K562 (cell line): ENCODE results near the gene THADA. TPM values are rescaled to one million over a fixed set of nuclear protein-coding genes. Genes with fewer than 3 reads are reported as not detected.

Experiments
- CXXC5 ChIP-seq: fragments of 250-450 bp; sonication (Bioruptor Pico); IDR thresholded peaks from 2 replicates; pipeline ENCODE4 v1.8.0; 2022; ENCODE audit warnings: inconsistent platforms, mild to moderate bottlenecking, moderate library complexity
- DACH1 ChIP-seq: fragments of 450-650 bp; IDR thresholded peaks from 2 replicates; pipeline ENCODE4 v1.6.1; 2018; ENCODE audit not compliant: partially characterized antibody
- ELK1 ChIP-seq: sonication (generic); formaldehyde crosslinking; IDR thresholded peaks from 2 replicates; pipeline ENCODE4 v1.8.1; 2022; ENCODE audit warnings: missing genetic modification reagents
- HDGF ChIP-seq: fragments of 450-650 bp; IDR thresholded peaks from 2 replicates; pipeline ENCODE4 v1.6.1; 2016
- HIVEP1 ChIP-seq: fragments of 250-450 bp; sonication (Bioruptor Pico); IDR thresholded peaks from 2 replicates; pipeline ENCODE4 v1.4.0; 2020; ENCODE audit warnings: mild to moderate bottlenecking
- JUN ChIP-seq, 2 experiments: sonication (generic) in 1 of 2; formaldehyde crosslinking in 1 of 2; IDR thresholded peaks; 2 replicates each; pipeline versions ENCODE4 v1.6.1 to v1.8.0; 2012 to 2022; ENCODE audit warnings: borderline replicate concordance in 2 of 2, mild to moderate bottlenecking in 2 of 2, improper control_type of control experiment in 1 of 2, low read depth in 1 of 2, low read length in 1 of 2, missing genetic modification reagents in 1 of 2
- MAFF ChIP-seq: IDR thresholded peaks from 2 replicates; pipeline ENCODE4 v1.6.1; 2012; ENCODE audit warnings: low read length, improper control_type of control experiment
- MYC ChIP-seq, 2 experiments: fragments of 250-450 bp in 1 of 2; sonication (Bioruptor Pico) in 1 of 2; IDR thresholded peaks; 2 replicates each; pipeline versions ENCODE4 v1.5.1 to v1.6.1; 2012 to 2021; ENCODE audit warnings: low read depth in 2 of 2, borderline replicate concordance in 1 of 2, improper control_type of control experiment in 1 of 2, low read length in 1 of 2, mild to moderate bottlenecking in 1 of 2, moderate library complexity in 1 of 2
- NFE2 ChIP-seq: IDR thresholded peaks from 2 replicates; pipeline ENCODE4 v1.6.1; 2014; ENCODE audit warnings: antibody characterized with exemption, low read depth
- NFE2L1 ChIP-seq: fragments of 450-650 bp; IDR thresholded peaks from 2 replicates; pipeline ENCODE4 v1.6.1; 2016; ENCODE audit warnings: missing genetic modification characterization, low read depth, mild to moderate bottlenecking, missing compliant biosample characterization, moderate library complexity, borderline replicate concordance
- NR2C2 ChIP-seq, 2 experiments: fragments of 200-800 bp in 1 of 2; sonication (Bioruptor generic) in 1 of 2; sonication (generic) in 1 of 2; formaldehyde crosslinking in 1 of 2; IDR thresholded peaks; 2 replicates each; pipeline versions ENCODE4 v1.6.1 to v1.8.0; 2016 to 2022; ENCODE audit warnings: mild to moderate bottlenecking in 1 of 2, missing compliant biosample characterization in 1 of 2, missing genetic modification characterization in 1 of 2, missing genetic modification reagents in 1 of 2
- PHB ChIP-seq: fragments of 250-450 bp; sonication (Bioruptor Pico); IDR thresholded peaks from 2 replicates; pipeline ENCODE4 v1.5.0; 2021
- POLR2H ChIP-seq: IDR thresholded peaks from 2 replicates; pipeline ENCODE4 v1.6.1; 2016; ENCODE audit warnings: missing genetic modification characterization, low read depth, mild to moderate bottlenecking, control low read depth, missing compliant biosample characterization, moderate library complexity
- SOX6 ChIP-seq: fragments of 450-650 bp; IDR thresholded peaks from 2 replicates; pipeline ENCODE4 v1.6.1; 2014; ENCODE audit warnings: mild to moderate bottlenecking
- TEAD4 ChIP-seq, 2 experiments: sonication (generic) in 1 of 2; formaldehyde crosslinking in 1 of 2; IDR thresholded peaks; 2 replicates each; pipeline versions ENCODE4 v1.6.1 to v1.8.0; 2012 to 2022; ENCODE audit warnings: borderline replicate concordance in 1 of 2, inconsistent platforms in 1 of 2, low read length in 1 of 2, mild to moderate bottlenecking in 1 of 2, missing genetic modification reagents in 1 of 2
- TRIM24 ChIP-seq, 2 experiments: fragments of 450-650 bp; IDR thresholded peaks; 2 replicates each; pipeline ENCODE4 v1.6.1; 2016
- ZNF239 ChIP-seq: fragments of 250-450 bp; sonication (Bioruptor Pico); IDR thresholded peaks from 2 replicates; pipeline ENCODE4 v1.4.0; 2020; ENCODE audit warnings: mild to moderate bottlenecking
- ZNF3 ChIP-seq: fragments of 250-450 bp; sonication (Bioruptor Pico); IDR thresholded peaks from 2 replicates; pipeline ENCODE4 v1.5.0; 2021; ENCODE audit warnings: mild to moderate bottlenecking, moderate library complexity
- polyA plus RNA-seq, 8 experiments: library from polyadenylated mRNA; depleted of rRNA in 4 of 8; stranded (reverse) in 5 of 8; unstranded in 3 of 8; fragments of >200 nt; fragmentation: Nextera tagmentation in 2 of 8; fragmentation: Illumina TruSeq in 1 of 8; extraction: Ambion mirVana in 2 of 8; extraction: Trizol in 1 of 8; gene quantifications; 2 replicates each; pipeline versions ENCODE4 v1.2.1 to v1.2.3, GENCODE V29; 2011 to 2014; ENCODE audit warnings: inconsistent platforms in 1 of 8, missing spikeins in 1 of 8
- total RNA-seq, 7 experiments: library from RNA; depleted of rRNA in 6 of 7; stranded (reverse); fragments of >200 nt in 6 of 7; fragmentation: Illumina TruSeq in 2 of 7; extraction: Trizol in 2 of 7; gene quantifications; 2 replicates each; pipeline versions ENCODE4 v1.2.1 to v1.2.3, GENCODE V29; 2011 to 2021; ENCODE audit warnings: low replicate concordance in 1 of 7
- TF ChIP-seq, protein P1 (sequence below): fragments of 150-350 bp; conservative IDR thresholded peaks from 2 replicates; pipeline ENCODE4 v1.6.1; 2014; ENCODE audit warnings: low read length
- TF ChIP-seq, protein P2 (sequence below): fragments of 250-450 bp; sonication (Bioruptor Pico); IDR thresholded peaks from 2 replicates; pipeline ENCODE4 v1.5.0; 2020; ENCODE audit warnings: mild to moderate bottlenecking, borderline replicate concordance

Gene THADA
- total and polyA plus RNA-seq, 9 of the 15 experiments (the other 6 are each of a cell fraction or from before 2014, with no cell fraction given) = 17.8 to 34.7 (median 31.9) TPM

GRCh38 chr2:43288417-43289305 is 307.2 kb downstream of the THADA start (continued):
- TF ChIP-seq, protein P1, sequence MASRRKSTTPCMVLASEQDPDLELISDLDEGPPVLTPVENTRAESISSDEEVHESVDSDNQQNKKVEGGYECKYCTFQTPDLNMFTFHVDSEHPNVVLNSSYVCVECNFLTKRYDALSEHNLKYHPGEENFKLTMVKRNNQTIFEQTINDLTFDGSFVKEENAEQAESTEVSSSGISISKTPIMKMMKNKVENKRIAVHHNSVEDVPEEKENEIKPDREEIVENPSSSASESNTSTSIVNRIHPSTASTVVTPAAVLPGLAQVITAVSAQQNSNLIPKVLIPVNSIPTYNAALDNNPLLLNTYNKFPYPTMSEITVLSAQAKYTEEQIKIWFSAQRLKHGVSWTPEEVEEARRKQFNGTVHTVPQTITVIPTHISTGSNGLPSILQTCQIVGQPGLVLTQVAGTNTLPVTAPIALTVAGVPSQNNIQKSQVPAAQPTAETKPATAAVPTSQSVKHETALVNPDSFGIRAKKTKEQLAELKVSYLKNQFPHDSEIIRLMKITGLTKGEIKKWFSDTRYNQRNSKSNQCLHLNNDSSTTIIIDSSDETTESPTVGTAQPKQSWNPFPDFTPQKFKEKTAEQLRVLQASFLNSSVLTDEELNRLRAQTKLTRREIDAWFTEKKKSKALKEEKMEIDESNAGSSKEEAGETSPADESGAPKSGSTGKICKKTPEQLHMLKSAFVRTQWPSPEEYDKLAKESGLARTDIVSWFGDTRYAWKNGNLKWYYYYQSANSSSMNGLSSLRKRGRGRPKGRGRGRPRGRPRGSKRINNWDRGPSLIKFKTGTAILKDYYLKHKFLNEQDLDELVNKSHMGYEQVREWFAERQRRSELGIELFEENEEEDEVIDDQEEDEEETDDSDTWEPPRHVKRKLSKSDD = no peak
- no peak for TF ChIP-seq PHB (CRISPR knock-in tag)
- peak; percentile 65 to 92 for TF ChIP-seq TRIM24 (IDR thresholded peaks at IDR 0.05)
- 0 out of 2 replicates have a peak, but pooled peaks have one; percentile 39 for TF ChIP-seq CXXC5 (CRISPR knock-in tag)
- peak; percentile 60 for TF ChIP-seq POLR2H (tag)
- TF ChIP-seq HIVEP1 (CRISPR knock-in tag) = no peak
- peak; percentile 44; the same call in 1 of the 2 replicates for TF ChIP-seq NFE2L1 (tag)
- TF ChIP-seq DACH1 = peak; percentile 24
- peak; percentile 60; the same call in 1 of the 2 replicates for TF ChIP-seq ZNF239 (CRISPR knock-in tag)
- peak; percentile 93; the same call in 1 of the 2 replicates for TF ChIP-seq SOX6
- TF ChIP-seq NR2C2 (CRISPR knock-in tag; IDR thresholded peaks at IDR 0.05) = no peak
- TF ChIP-seq NR2C2 (tag; IDR thresholded peaks at IDR 0.05) = peak; percentile 53; the same call in 1 of the 2 replicates
- TF ChIP-seq MAFF = peak; percentile 58; the same call in 1 of the 2 replicates
- no peak for TF ChIP-seq MYC (IDR thresholded peaks at IDR 0.05; ENCODE audit: low read depth, low read length)
- TF ChIP-seq MYC (CRISPR knock-in tag; IDR thresholded peaks at IDR 0.05; ENCODE audit: borderline replicate concordance, low read depth) = no peak
- no peak for TF ChIP-seq ELK1 (CRISPR knock-in tag)
- no peak for TF ChIP-seq HDGF
- TF ChIP-seq, protein P2, sequence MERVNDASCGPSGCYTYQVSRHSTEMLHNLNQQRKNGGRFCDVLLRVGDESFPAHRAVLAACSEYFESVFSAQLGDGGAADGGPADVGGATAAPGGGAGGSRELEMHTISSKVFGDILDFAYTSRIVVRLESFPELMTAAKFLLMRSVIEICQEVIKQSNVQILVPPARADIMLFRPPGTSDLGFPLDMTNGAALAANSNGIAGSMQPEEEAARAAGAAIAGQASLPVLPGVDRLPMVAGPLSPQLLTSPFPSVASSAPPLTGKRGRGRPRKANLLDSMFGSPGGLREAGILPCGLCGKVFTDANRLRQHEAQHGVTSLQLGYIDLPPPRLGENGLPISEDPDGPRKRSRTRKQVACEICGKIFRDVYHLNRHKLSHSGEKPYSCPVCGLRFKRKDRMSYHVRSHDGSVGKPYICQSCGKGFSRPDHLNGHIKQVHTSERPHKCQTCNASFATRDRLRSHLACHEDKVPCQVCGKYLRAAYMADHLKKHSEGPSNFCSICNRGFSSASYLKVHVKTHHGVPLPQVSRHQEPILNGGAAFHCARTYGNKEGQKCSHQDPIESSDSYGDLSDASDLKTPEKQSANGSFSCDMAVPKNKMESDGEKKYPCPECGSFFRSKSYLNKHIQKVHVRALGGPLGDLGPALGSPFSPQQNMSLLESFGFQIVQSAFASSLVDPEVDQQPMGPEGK (CRISPR knock-in tag) = no peak
- 0 out of 2 replicates have a peak, but pooled peaks have one; percentile 61 for TF ChIP-seq ZNF3 (CRISPR knock-in tag)
- peak; percentile 9; the same call in 1 of the 2 replicates for TF ChIP-seq TEAD4 (IDR thresholded peaks at IDR 0.05; ENCODE audit: low read length)
- no peak for TF ChIP-seq TEAD4 (CRISPR knock-in tag; IDR thresholded peaks at IDR 0.05; ENCODE audit: borderline replicate concordance)
- TF ChIP-seq NFE2 = peak; percentile 80
- TF ChIP-seq JUN (IDR thresholded peaks at IDR 0.05; ENCODE audit: borderline replicate concordance, low read depth, low read length) = no peak
- TF ChIP-seq JUN (CRISPR knock-in tag; IDR thresholded peaks at IDR 0.05; ENCODE audit: borderline replicate concordance) = no peak
